Stimulated activated CD8-positive, alpha-beta memory T cell treated with anti-CD3 and anti-CD28 coated beads, Interleukin-4, amount 100 ng/mL, for 4 hours (primary cell): ENCODE data around the gene DDX25.

Experiments used
- DNase-seq, 2 donors: peaks; one replicate each; pipeline ENCODE4 v3.0.0-alpha.2; 2020; ENCODE audit warnings: low read depth in 2 of 2, low spot score in 1 of 2

Gene DDX25

DNA sequence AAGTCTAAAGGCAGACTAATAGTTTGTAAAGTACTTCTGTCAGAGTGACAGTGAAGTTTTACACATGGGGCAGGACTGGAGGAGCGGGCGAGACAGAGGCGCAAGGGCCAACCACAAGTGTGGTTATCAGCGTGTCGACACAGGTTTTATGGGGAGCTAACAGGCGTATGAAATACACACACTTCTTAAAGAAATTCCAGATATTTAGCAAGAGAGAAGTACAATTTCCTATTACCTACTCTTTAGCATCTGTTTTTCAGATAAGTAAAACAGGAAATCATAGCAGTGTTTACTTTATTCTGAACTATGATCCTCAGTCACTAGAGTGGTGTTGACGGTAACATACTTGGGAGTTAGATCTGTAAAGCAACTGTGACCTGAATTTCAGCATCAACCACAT lies 64.0 kb downstream of the DDX25 start:
- no peak for DNase-seq

DNA sequence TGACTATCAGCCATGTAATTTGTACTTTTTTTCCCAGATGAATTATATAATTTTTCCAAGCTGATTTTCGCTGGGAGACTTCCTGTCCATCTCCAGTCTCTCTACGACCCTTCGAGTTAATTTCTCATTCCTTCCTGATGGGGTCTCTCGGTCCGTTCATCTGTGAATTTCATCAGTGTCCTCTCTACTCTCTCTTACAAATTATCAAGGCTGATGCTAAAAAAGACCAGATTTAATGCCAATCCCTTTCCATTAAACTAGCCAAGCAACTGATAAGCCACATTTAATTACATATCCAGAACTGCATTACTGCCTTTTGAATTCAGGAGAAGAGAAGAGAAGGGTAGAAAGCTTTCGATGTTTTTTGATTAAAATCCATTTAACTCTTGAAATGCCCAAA lies 67.3 kb downstream of the DDX25 start:
- DNase-seq = no peak

DNA sequence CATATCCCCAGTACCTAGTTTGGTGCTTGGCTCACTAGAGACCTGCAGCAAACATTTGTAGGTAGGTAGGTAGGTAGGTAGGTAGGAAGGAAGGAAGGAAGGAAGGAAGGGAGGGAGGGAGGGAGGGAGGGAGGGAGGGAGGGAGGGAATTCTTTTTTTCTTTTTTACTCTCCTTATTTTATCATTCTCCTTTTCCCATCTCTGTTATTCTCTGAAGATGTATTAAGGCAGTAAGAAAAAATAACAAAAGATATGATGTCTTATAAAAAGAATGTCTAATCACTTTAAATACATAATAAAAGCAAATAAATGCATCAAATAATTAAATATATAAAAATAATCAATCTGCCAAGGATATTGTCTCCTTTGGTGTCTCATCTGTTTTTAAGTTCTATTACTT lies 70.0 kb downstream of the DDX25 start:
- DNase-seq = no peak

DNA sequence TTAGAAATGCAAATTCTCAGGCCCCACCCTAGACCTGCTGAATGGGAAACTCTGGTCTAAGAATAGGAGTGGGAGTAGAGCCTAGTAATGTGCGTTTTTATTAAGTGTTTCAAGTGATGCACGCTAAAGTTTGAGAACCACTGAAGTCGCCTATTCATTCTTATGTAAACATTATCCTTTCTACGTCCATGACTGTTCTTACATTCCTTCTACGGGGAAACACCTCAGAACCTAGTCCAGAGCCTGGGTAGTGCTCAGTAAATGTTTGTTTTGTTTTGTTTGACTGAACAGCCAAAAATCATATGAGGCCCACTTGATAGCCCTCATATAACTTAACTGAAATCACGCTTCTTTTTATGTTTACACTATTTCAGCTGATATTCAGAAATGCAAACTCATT lies 71.3 kb downstream of the DDX25 start:
- DNase-seq = no peak

DNA sequence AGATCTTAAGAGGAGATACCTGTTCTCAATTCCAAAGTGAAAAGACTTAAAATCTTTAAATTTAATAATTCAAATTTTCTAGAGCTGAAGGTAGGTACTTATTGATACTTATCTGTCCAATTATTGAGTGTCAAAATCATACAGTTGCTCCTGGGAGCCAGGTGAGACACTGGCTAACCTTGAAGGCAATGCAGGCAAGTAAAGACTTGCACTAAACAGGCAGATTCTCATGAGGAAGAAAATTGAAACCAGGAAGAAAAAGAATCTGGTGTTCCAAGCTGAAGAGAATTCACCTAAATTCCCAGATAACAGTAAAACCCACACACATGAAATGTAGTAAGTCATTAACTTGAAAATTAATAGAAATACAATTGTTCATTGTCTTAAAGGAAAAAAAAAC lies 71.8 kb downstream of the DDX25 start:
- no peak for DNase-seq

DNA sequence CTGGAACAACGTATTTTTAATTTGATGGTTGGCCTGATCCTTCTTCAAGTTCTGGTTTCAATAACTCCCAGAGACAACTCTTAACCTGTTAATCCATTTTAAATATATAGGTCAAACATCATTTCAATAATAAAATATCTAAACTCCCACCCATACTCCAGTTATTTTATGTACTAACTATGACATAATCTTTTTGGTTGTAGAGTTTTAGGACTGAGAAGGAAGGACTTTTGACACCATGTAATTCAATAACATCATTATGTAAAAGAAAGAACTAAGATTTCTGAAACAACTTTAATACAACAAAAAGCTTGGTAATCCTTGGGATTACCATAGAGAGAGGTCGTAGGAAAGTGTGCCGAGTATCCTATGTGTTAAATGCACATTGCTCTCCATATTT lies 73.0 kb downstream of the DDX25 start:
- no peak for DNase-seq

DNA sequence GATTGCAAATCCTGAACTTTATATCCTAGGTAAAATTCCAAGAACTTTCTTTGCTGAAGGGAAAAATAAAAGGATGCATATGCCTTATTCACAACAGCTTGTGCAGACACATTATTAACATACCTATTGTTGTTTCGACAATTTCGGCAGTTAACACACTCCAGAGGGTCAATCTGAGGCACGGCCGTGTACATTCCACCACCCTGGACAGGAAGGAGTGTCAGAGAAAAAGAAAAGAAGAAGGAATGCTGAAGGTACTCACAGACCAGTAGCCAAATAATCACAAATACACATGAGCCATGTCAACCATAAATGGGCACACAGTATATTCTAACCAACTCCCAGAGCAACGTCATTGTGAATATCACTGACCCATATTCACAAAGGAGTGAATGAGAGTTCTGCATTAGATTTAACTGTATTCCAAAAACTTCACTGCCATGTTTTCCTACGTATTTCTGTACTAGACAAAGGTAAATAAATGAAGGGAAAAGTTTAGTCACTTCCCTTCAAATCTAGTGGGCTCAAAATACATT lies 73.9 kb downstream of the DDX25 start:
- no peak for DNase-seq
